Endothelial cell of umbilical vein (primary cell): ENCODE results near the gene PGAM1. TPM values are rescaled to one million over a fixed set of nuclear protein-coding genes. Genes with fewer than 3 reads are reported as not detected.

Experiments
- BruUV-seq: library from RNA; stranded (reverse); fragments of 400-500 nt; replicated peaks from 2 replicates; lab custom pipeline; 2021; lab: Mats Ljungman, UMichigan
- CTCF ChIA-PET: fragments of 300-600, 350-600 bp; sonication (Branson Sonifier 250); formaldehyde crosslinking; loops from one replicate; lab custom pipeline; 2021; ENCODE audit warnings: antibody characterized with exemption, inconsistent platforms; lab: Charles Lee
- POLR2A ChIA-PET: fragments of 300-600, 350-600 bp; sonication (Branson Sonifier 250); formaldehyde crosslinking; loops from one replicate; lab custom pipeline; 2021; ENCODE audit warnings: antibody characterized with exemption, inconsistent platforms; lab: Charles Lee
- DNase-seq: peaks from one replicate; pipeline ENCODE4 v3.0.0-alpha.2; 2011; ENCODE audit warnings: low read depth, low spot score
- FAIRE-seq: peaks from 2 replicates; lab custom pipeline; 2011; peaks lifted over from hg19 to GRCh38; lab: Jason Lieb, UNC
- H2AFZ ChIP-seq: 2 replicates; pipeline ENCODE4 v1.6.0; 2012; ENCODE audit warnings: low read depth, low read length, control low read depth, inconsistent platforms
- H3K27ac ChIP-seq: 2 replicates; pipeline ENCODE4 v1.5.1; 2011; ENCODE audit warnings: low read depth, mild to moderate bottlenecking, control low read depth, low read length, moderate library complexity; ENCODE audit not compliant: insufficient read depth
- H3K27me3 ChIP-seq, 2 experiments: 2 replicates each; pipeline versions ENCODE4 v1.6.0 to v1.6.1; 2011; ENCODE audit warnings: low read length in 2 of 2, mixed read lengths in 1 of 2; ENCODE audit not compliant: control insufficient read depth in 2 of 2, insufficient read depth in 2 of 2
- H3K36me3 ChIP-seq, 2 experiments: 2 replicates in 1 of 2; 3 replicates in 1 of 2; pipeline ENCODE4 v1.5.1; 2011; ENCODE audit warnings: low read length in 2 of 2, mild to moderate bottlenecking in 1 of 2, moderate library complexity in 1 of 2; ENCODE audit not compliant: control insufficient read depth in 2 of 2, insufficient read depth in 2 of 2; ENCODE audit errors: extremely low read depth in 1 of 2
- H3K4me1 ChIP-seq: 3 replicates; pipeline ENCODE4 v1.5.1; 2011; ENCODE audit warnings: mild to moderate bottlenecking, low read length; ENCODE audit not compliant: control insufficient read depth, insufficient read depth; ENCODE audit errors: extremely low read depth
- H3K4me2 ChIP-seq: 2 replicates; pipeline ENCODE4 v1.6.1; 2011; ENCODE audit warnings: low read length, control low read depth, mixed read lengths; ENCODE audit not compliant: insufficient read depth
- H3K4me3 ChIP-seq, 3 experiments: fragments of 200-600 bp in 1 of 3; sonication (generic), shearing (Covaris generic) in 1 of 3; replicated peaks in 1 of 3; 2 replicates each; pipeline ENCODE4 v1.5.1; 2011 to 2016; ENCODE audit warnings: control low read depth in 3 of 3, low read length in 3 of 3, mild to moderate bottlenecking in 2 of 3, inconsistent platforms in 1 of 3, low read depth in 1 of 3, moderate library complexity in 1 of 3; ENCODE audit not compliant: insufficient read depth in 1 of 3
- H3K79me2 ChIP-seq: 2 replicates; pipeline ENCODE4 v1.6.0; 2012; ENCODE audit warnings: low read length, inconsistent platforms; ENCODE audit not compliant: control insufficient read depth, insufficient read depth
- H3K9ac ChIP-seq: replicated peaks from 2 replicates; pipeline ENCODE3; 2011; ENCODE audit warnings: low read length, control low read depth; ENCODE audit not compliant: insufficient read depth; ENCODE audit errors: extremely low read depth
- H3K9me1 ChIP-seq: replicated peaks from 3 replicates; pipeline ENCODE4 v1.6.0; 2011; ENCODE audit warnings: mild to moderate bottlenecking, low read length; ENCODE audit not compliant: control insufficient read depth, insufficient read depth; ENCODE audit errors: extremely low read depth
- H3K9me3 ChIP-seq: replicated peaks from 2 replicates; pipeline ENCODE4 v1.5.1; 2012; ENCODE audit warnings: low read length, inconsistent platforms; ENCODE audit not compliant: control insufficient read depth, insufficient read depth
- H4K20me1 ChIP-seq: replicated peaks from 2 replicates; pipeline ENCODE3; 2011; ENCODE audit warnings: mild to moderate bottlenecking, low read length; ENCODE audit not compliant: control insufficient read depth, insufficient read depth; ENCODE audit errors: extremely low read depth
- CTCF ChIP-seq, 2 donors: IDR thresholded peaks; 1 replicate in 1 of 2; 2 replicates in 1 of 2; pipeline ENCODE4 v1.5.1; 2011; ENCODE audit warnings: low read length in 2 of 2, mild to moderate bottlenecking in 2 of 2, moderate library complexity in 2 of 2, control low read depth in 1 of 2, inconsistent platforms in 1 of 2, low read depth in 1 of 2; ENCODE audit not compliant: insufficient read depth in 1 of 2; ENCODE audit errors: extremely low read depth in 1 of 2
- EZH2 ChIP-seq: IDR thresholded peaks from 2 replicates; pipeline ENCODE4 v1.6.1; 2012; ENCODE audit warnings: borderline replicate concordance, low read depth, mild to moderate bottlenecking, moderate library complexity, low read length, inconsistent platforms; ENCODE audit not compliant: severe bottlenecking
- FOS ChIP-seq: IDR thresholded peaks from 2 replicates; pipeline ENCODE4 v1.6.1; 2011; ENCODE audit warnings: mild to moderate bottlenecking, low read length, moderate library complexity, borderline replicate concordance; ENCODE audit not compliant: insufficient read depth
- GATA2 ChIP-seq: IDR thresholded peaks from 2 replicates; pipeline ENCODE4 v1.7.0; 2011; ENCODE audit warnings: low read depth, mild to moderate bottlenecking, moderate library complexity, mixed read lengths, low read length; ENCODE audit not compliant: insufficient read length, insufficient read depth
- JUN ChIP-seq: IDR thresholded peaks from 2 replicates; pipeline ENCODE4 v1.6.1; 2011; ENCODE audit warnings: borderline replicate concordance, low read depth; ENCODE audit not compliant: insufficient read length, insufficient read depth
- MYC ChIP-seq: IDR thresholded peaks from one replicate; pipeline ENCODE4 v1.6.1; 2011; ENCODE audit warnings: mild to moderate bottlenecking, low read depth, low read length
- POLR2A ChIP-seq: IDR thresholded peaks from 2 replicates; pipeline ENCODE4 v1.6.1; 2012; ENCODE audit warnings: low read depth, mild to moderate bottlenecking, control low read depth, low read length
- POLR2AphosphoS5 ChIP-seq: IDR thresholded peaks from 2 replicates; pipeline ENCODE4 v1.6.1; 2012; ENCODE audit warnings: low read depth, mild to moderate bottlenecking, control low read depth, low read length, moderate library complexity; ENCODE audit not compliant: insufficient read depth
- dilution Hi-C: fragments of 300-500 bp; cut with MboI; formaldehyde crosslinking; loops from one replicate; pipeline ENCODE4 v1.15.0; 2019; ENCODE audit warnings: low sequenced_read_pairs; ENCODE audit not compliant: extremely low pct_ligation_motif_present
- intact Hi-C: fragments of 100-400 bp; cut with micrococcal nuclease; formaldehyde crosslinking; loops from one replicate; pipeline ENCODE4 v1.10.0; 2022
- polyA plus RNA-seq, 4 experiments: library from polyadenylated mRNA; depleted of rRNA in 3 of 4; stranded (reverse) in 3 of 4; unstranded in 1 of 4; fragments of >200 nt; gene quantifications; 2 replicates each; pipeline versions ENCODE4 v1.2.1 to v1.2.3, GENCODE V29; 2011 to 2012; ENCODE audit warnings: missing spikeins in 1 of 4
- total RNA-seq: library from RNA; stranded (reverse); gene quantifications from 2 replicates; pipeline ENCODE4 v1.2.3, GENCODE V29; 2021
- TF ChIP-seq, protein P1 (sequence below): IDR thresholded peaks from 2 replicates; pipeline ENCODE4 v1.6.1; 2011; ENCODE audit not compliant: insufficient read depth, insufficient read length

Gene PGAM1
- total and polyA plus RNA-seq, 2 donors (not counting 3 experiments of a cell fraction or from before 2014, with no cell fraction given), result 375 TPM

DNA sequence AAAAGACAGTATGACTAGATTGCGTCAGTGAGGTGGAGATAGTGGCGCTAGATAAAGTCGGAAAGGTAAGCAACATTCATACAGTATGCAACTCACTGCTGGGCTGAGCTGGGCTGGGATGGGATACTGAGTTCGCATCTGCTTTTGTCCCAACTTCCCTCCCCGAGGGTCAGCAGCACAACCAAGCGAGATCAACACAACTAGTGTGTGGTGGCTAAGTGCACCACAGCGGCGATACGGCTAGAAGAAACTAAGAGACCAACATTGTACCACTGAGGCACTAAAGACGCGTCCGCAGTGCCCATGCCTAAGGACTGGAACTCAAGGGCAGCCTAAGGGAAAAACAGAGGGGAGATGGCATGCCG lies 19.3 kb downstream of the PGAM1 start:
- no peak for FAIRE-seq
- peak overlapping the region; percentile 72 for H3K4me2 ChIP-seq
- BruUV-seq, result TSS peak; percentile 52

More for the DNA sequence above, 19.3 kb downstream of the PGAM1 start:
- DNase-seq, result no peak
- no peak for TF ChIP-seq POLR2A
- TF ChIP-seq GATA2, result no peak
- TF ChIP-seq, protein P1, sequence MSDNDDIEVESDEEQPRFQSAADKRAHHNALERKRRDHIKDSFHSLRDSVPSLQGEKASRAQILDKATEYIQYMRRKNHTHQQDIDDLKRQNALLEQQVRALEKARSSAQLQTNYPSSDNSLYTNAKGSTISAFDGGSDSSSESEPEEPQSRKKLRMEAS, result no peak
- TF ChIP-seq EZH2, result no peak
- TF ChIP-seq CTCF (IDR thresholded peaks at IDR 0.05; ENCODE audit: extremely low read depth in 1 of 2, insufficient read depth in 1 of 2, low read depth in 1 of 2, low read length in 2 of 2), result no peak
- no peak for TF ChIP-seq FOS
- no peak for TF ChIP-seq JUN
- no peak for TF ChIP-seq POLR2AphosphoS5
- TF ChIP-seq MYC, result no peak
- Histone ChIP-seq H2AFZ (peak overlapping the region; percentile 30), H3K79me2 (peaks cover 44% of the 10 kb centered on the region), H3K9me3 (no peaks in the 10 kb centered on the region), H4K20me1 (no peaks in the 10 kb centered on the region), H3K9ac (peak overlapping the region; percentile 27), H3K27me3 (no peaks in the 10 kb centered on the region), H3K27ac (no peak overlapping the region), H3K36me3 (peaks cover 1 to 5% of the 10 kb centered on the region in 2 experiments), H3K4me3 (peak overlapping the region; percentile 41 to 96 (median 87)), H3K4me1 (peaks cover 12% of the 10 kb centered on the region), H3K9me1 (no peaks in the 10 kb centered on the region)
- dilution Hi-C loops, result no loop called here
- CTCF ChIA-PET, result no interaction called here
- POLR2A ChIA-PET, result no interaction called here
- intact Hi-C loops, result no loop called here
